ENCODE data around the gene AFF2. TPM values are rescaled to one million over a fixed set of nuclear protein-coding genes. Genes with fewer than 3 reads are reported as not detected.
A peak's percentile ranks its signal among the peaks of the same experiment; 100 is the strongest.

The AFF2 gene
- total RNA-seq, 2 donors from 2014 or later = 0.77 to 1.0 TPM

DNA sequence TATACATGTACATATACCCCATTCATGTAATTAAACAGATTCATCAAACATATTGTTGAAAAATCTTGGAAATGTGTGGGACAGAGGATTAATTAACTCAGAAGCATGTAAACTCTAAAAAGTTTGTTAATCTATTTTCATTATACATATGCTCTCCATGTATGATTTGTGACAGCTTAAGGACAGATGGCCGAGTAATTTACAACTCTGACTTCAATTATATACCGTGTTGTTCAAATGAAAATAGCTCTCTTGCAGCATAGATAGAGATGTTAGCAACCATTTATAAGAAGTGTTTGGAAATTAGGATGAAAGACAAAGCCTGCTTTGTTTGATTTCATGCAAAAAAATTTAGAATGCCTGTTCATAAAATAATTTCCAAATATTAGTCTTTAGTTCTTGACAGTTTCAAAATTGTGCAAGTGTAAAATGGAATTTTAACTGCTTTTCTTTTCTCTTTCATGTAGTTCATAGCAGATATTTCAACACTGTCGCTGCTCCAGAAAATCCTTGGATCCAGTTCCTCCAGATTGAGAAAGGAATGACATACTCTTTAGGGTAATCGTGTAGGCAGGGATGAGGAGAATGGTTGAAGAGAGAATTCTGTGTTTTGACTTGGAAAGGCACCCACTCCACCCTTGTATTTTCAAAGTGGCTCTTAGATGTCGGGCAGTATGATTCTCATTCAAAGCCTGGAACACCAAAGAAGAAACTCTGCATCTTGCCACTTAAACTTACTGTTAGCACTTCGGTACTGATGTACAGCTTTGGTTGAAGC lies 23.1 kb downstream of the AFF2 start:
- no peak for ATAC-seq
- no peak for DNase-seq (ENCODE audit: low spot score in 2 of 2)
- no peaks in the 10 kb centered on the region for H3K9me3 Mint-ChIP-seq
- H3K27ac Mint-ChIP-seq = no peak overlapping the region
- H3K36me3 Mint-ChIP-seq = no peaks in the 10 kb centered on the region

DNA sequence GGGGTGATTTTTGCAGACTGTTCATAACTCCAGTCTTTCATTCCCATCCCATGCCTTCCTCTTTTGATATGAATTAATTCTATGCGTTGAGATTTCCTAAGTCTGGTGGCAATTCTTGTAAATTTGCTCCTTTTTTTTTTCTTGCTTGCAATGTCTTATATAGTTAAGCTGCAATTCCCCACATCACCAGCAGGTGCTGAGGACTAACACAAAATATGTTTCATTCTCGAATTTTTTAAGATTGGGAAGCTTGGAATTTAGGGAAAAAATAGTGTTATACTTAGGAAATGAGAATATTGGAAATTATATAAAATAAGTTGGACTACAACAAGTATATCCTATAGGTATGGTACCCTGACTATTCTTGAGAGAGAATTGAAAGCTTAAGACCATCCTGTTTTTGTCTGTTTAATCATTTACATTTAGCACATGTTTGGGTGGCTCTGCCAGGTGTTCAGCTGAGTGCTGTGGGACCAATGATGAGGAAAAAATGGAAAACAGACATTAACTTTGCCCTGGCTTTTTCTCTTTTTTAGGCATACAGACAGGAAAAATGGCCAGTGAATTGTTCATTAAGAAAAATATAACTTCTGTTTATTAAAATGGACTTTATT lies 30.2 kb downstream of the AFF2 start:
- H3K36me3 Mint-ChIP-seq = no peaks in the 10 kb centered on the region
- ATAC-seq (no peak), DNase-seq (ENCODE audit: low spot score in 2 of 2) (no peak)
- H3K27ac Mint-ChIP-seq = no peak overlapping the region
- H3K9me3 Mint-ChIP-seq = no peaks in the 10 kb centered on the region

DNA sequence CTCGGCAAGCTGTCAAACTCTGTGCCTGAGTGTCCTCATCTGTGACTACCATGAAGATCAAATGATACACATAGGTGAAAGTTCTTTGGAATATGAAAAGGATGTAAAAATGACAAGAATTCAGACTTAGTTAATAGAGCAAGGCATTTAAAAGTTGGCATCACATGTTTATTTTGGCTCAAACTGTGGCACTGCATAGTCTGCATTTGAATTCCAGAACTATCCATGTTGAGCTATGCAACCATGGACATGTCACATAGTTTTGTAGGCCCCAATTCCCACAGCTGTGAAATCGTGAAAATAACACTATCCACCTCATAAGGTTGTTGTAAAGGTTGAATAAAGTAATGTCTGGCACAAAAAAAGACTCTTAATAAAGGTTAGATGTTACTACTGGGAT lies 33.9 kb downstream of the AFF2 start:
- Mint-ChIP-seq H3K36me3 (no peaks in the 10 kb centered on the region), H3K9me3 (no peaks in the 10 kb centered on the region), H3K27ac (no peak overlapping the region)
- DNase-seq (ENCODE audit: low spot score in 2 of 2) (no peak), ATAC-seq (no peak)

DNA sequence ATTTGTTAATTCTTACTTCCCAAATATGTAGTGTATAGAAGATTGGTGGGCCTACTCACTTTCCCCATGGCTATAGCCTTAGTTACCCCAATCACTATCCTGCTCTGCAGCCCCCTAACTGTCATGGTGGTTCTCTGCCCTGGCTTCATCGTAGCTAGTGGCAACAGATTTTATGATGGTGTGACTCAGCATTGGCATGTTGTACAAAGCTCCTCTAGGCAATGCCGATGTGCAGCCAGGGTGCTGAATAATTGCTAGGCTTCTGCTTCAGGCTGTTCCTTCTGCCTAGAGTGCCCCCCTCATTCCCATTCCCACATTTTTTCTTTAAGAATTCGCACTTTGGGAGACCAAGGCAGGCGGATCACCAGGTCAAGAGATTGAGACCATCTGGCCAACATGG lies 35.2 kb downstream of the AFF2 start:
- DNase-seq (ENCODE audit: low spot score in 2 of 2) (no peak), ATAC-seq (no peak)
- H3K27ac Mint-ChIP-seq = no peak overlapping the region
- H3K9me3 Mint-ChIP-seq = no peaks in the 10 kb centered on the region
- no peaks in the 10 kb centered on the region for H3K36me3 Mint-ChIP-seq

DNA sequence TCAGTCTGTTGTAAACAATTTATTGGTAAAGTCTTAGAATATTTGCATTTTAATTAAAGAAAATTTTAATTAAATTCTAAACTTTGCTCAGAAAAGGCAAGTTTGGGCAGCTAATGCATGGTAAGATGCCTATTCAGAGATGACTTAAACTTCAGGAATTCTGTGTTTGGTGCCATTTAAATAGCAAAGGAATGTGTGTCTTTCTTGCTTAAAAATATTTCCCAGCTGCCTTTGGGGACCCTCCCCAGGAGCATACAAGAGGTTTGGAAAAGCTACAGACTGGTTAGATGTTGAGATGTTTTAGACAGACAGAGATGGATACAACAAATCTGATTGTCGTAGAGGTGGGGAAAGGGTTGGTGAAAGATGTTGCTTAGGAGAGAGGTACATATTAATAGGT lies 36.5 kb downstream of the AFF2 start:
- H3K27ac Mint-ChIP-seq = no peak overlapping the region
- ATAC-seq (no peak), DNase-seq (ENCODE audit: low spot score in 2 of 2) (no peak)
- no peaks in the 10 kb centered on the region for H3K36me3 Mint-ChIP-seq
- no peaks in the 10 kb centered on the region for H3K9me3 Mint-ChIP-seq

DNA sequence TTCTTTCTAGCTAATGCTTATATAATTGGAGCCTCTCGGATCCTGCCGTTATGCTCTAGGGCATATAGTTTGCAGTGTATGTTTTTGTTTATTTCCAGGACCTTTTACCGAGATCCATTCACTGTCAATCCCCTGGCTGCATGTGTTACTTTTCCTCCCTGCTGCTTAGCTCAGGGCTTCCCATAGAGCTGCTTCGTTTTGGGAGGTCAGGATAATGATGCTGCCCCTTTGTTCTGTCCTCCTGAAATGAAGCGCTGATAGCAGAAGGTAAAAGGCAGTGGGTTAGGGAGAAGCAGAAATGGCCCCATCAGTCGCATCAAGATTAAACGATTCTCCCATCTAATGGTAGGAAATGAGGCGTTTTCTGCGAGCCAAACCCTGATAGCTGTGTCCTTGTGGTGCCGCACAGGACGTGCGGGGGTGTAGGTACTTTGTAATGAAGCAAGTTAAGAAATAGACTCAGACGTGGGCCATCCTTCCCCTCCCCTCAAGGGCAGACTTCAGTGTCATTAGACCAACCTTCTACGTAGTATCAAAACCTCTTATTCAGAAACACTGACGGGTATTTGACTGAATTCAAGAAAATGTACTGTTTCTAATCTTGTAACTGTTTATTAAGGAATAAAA lies 37.3 kb downstream of the AFF2 start:
- ATAC-seq (no peak), DNase-seq (ENCODE audit: low spot score in 2 of 2) (no peak)
- H3K36me3 Mint-ChIP-seq = no peaks in the 10 kb centered on the region
- H3K9me3 Mint-ChIP-seq = no peaks in the 10 kb centered on the region
- no peak overlapping the region for H3K27ac Mint-ChIP-seq

DNA sequence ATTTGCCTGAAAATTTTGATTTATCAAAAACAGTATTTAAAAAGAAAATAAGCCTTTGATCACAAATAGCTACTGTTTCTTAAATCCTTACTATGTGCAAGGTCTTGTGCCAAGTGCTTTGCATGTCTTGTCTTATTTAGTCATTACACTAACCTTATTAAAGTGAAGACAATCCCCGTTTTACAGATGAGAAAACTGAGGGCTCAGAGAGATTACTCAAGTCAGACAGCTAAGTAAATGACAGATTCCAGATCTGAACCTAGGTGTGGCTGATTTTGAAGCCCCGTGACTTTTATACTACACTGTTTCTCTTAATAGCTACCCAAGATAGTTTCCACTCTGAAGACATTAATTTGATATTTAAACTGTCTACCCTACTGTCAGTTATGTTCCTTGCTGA lies 38.2 kb downstream of the AFF2 start:
- H3K36me3 Mint-ChIP-seq = no peaks in the 10 kb centered on the region
- ATAC-seq = no peak
- DNase-seq (ENCODE audit: low spot score in 2 of 2) = no peak
- no peaks in the 10 kb centered on the region for H3K9me3 Mint-ChIP-seq
- H3K27ac Mint-ChIP-seq = no peak overlapping the region

DNA sequence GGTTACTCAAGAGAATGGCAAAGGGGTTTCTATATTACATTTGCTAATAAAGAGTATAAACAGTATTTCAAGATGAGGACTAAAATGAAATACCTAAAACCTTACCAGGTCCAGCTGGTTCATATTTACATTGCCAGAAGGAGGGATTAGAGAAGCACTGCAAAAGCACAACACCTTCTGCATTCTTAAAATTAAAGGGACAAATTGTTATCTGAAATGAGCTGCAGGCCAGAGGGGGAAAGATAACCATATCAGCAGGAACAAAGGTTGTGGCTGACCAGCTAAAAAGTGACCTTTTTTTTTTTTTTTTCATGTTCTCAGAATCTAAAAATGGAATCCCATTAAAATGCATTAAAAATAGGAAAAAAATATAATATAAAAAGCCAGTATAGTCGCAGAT lies 39.7 kb downstream of the AFF2 start:
- DNase-seq (ENCODE audit: low spot score in 2 of 2) (no peak), ATAC-seq (no peak)
- no peaks in the 10 kb centered on the region for H3K36me3 Mint-ChIP-seq
- H3K27ac Mint-ChIP-seq = no peak overlapping the region
- H3K9me3 Mint-ChIP-seq = no peaks in the 10 kb centered on the region

DNA sequence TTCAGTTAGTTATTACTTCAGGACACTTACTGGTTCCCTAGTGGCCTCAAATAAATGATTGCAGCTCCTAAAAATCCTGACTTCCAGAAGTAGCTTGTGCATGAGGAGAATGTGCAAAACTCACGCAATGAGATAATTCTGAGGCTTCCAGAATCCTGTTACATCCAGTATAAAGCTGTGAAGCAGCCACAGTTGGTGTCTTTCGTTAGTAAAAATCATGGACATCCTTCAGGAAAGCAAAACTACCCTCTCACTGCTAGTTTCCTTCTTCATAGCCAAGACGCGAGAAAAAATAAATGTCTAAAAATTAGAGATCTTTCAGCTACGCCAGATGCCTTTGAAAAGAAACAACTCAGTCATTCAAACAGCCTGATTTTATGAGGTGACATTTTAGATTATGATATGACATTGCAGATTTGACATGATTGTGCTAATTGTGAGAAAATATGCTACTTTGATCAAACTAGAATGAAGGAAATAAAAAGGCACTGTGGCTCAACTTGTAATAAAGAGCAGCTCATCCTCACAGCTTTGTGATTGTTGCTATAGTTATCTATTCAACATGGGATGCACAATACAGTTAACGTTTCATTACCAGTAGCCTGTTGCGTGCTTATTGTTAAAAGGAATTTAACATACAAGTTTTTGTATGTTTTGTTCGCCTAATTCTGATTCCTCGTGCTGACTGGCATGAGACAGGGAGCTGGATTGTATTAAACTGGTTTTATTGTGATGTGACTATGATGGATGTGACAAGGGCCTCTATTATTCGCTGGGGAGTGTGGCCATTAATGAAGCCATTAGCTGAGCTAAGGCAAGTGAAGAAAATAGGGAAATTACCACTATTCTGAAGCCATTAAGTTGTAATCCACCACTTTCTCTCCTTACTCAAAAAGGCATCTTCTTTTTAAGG lies 40.5 kb downstream of the AFF2 start:
- DNase-seq (ENCODE audit: low spot score in 2 of 2) = no peak
- no peaks in the 10 kb centered on the region for H3K9me3 Mint-ChIP-seq
- no peak for ATAC-seq
- H3K27ac Mint-ChIP-seq = peak overlapping the region in 1 of 2 donors; percentile 22
- no peaks in the 10 kb centered on the region for H3K36me3 Mint-ChIP-seq

DNA sequence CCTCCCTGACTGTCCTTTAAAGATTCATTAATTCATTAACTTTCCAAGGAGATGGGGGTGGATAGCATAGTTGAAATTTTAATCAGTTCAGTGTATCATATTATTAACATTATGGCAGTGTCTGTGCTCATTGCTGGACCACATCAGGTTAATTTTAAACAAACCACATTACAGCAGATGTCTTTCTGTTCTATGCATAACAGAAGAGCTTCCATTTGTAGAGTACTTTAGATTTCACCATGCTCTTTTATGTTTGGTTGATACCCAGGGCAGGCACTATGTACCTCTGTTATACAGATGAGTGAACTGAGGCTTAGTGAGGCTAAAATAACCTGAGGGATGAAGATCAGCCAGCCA lies 41.1 kb downstream of the AFF2 start:
- Mint-ChIP-seq H3K36me3 (no peaks in the 10 kb centered on the region), H3K9me3 (no peaks in the 10 kb centered on the region), H3K27ac (no peak overlapping the region)
- ATAC-seq (no peak), DNase-seq (ENCODE audit: low spot score in 2 of 2) (no peak)

DNA sequence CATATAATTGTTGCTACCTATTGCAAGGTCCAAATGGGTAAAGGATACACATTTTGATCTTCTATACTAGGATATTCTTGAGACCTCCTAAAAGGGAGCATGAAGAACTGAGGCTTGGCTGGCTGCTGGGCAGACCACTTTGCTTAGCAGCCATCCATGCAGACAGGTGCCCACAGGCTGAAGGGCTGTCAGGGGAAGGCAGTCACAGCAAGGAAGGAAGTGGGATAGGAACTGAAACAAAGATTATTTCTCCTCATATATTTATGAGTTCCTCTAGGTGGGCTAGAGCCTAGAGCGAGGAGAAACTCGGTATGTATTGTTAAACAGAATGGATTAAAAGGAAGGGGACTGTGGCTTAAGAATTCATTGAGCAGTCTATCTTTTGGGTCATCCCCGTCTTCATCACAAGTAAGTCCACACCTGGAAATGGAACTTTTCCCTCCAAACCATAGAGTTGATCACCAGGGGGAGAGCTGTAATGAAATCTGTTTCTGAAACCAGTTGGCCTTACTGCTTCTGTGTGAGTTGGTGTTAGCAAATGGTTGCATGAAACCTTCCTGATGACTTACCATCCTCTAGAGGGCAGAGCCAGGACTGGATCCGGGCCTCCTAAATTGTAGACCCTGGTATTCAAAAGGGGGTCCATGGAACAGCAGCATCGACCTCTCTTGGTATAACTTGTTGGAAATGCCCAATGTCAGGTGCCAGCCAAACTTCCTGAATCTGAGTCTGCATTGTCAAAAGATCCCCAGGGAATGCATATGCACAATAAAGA lies 42.3 kb downstream of the AFF2 start:
- DNase-seq (ENCODE audit: low spot score in 2 of 2) = no peak
- H3K27ac Mint-ChIP-seq = no peak overlapping the region
- no peaks in the 10 kb centered on the region for H3K36me3 Mint-ChIP-seq
- ATAC-seq = no peak
- no peaks in the 10 kb centered on the region for H3K9me3 Mint-ChIP-seq

DNA sequence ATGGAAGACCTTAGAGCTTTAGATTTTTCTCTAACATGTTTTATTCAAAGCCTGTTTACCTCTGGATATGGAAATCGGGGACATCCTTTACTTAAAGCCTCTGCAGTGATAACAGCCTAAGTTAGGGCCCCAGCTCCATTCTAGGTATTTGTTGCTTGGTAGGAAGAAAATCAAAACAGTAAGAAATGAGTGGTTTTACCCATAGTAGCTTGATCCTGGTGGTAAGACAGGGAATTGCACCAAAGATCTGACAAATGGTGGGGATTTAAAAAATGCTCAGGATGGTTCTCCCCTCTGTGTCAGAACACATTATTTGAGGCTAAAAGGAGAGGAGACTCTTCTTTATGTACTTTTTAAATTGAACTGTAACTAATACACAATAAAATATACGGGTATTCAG lies 52.4 kb downstream of the AFF2 start:
- Mint-ChIP-seq H3K36me3 (no peaks in the 10 kb centered on the region), H3K27ac (no peak overlapping the region)
- no peak for ATAC-seq

DNA sequence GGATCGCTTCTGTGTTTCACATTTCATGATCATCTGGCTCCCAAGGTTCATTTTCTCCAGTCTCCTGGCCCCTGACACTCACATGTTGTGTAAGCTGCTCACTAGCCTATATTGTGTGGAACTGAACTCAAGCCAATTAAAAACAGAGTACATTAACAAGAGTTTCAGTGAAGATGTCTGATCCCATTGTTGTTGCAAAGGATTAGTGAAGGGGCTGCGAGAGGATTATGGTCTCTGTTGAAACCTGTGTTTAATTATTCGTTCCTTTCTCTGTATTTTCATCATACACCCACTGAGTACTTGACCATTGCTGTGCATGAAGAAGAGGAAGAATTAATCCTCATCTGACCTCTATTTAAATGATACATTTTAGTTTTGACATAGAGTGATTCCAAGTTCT lies 54.7 kb downstream of the AFF2 start:
- DNase-seq (ENCODE audit: low spot score in 2 of 2) (no peak), ATAC-seq (no peak)
- Mint-ChIP-seq H3K9me3 (no peaks in the 10 kb centered on the region), H3K27ac (no peak overlapping the region), H3K36me3 (no peaks in the 10 kb centered on the region)

More for the DNA sequence above, 52.4 kb downstream of the AFF2 start:
- no peaks in the 10 kb centered on the region for H3K9me3 Mint-ChIP-seq
- DNase-seq (ENCODE audit: low spot score in 2 of 2) = peak in 1 of 2 donors; percentile 2

DNA sequence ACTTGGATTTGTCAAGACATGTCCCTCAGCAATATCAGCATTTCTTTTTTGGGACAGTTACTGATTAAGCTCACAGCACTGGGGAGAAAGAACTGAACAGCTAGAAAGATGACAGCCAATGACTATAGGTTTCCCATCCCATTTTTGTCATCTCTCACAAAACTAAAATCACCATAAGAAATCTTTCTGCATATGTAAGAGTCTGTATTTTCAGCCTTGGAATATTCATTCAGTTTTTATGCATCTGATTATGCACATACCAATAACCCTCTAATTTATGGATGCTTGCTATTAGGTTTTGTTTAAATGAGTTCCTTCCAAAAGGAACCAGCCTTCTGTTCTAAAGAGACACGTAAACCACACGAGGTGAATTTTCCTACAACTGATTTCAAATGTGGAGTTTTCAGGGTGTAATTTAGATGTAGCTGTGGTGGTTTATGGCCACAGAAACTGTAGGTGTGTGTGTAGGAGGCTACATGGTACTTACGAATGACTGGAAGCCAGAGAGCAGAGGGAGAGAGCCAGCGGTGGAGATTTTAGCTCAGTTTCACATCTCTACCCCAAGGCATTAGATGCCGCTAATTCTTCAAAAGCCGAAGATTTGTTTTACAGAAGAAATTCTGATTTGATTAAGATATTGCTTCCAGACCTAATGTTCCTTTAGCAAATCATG lies 55.3 kb downstream of the AFF2 start:
- no peaks in the 10 kb centered on the region for H3K9me3 Mint-ChIP-seq
- no peaks in the 10 kb centered on the region for H3K36me3 Mint-ChIP-seq
- H3K27ac Mint-ChIP-seq = no peak overlapping the region
- no peak for DNase-seq (ENCODE audit: low spot score in 2 of 2)
- no peak for ATAC-seq

DNA sequence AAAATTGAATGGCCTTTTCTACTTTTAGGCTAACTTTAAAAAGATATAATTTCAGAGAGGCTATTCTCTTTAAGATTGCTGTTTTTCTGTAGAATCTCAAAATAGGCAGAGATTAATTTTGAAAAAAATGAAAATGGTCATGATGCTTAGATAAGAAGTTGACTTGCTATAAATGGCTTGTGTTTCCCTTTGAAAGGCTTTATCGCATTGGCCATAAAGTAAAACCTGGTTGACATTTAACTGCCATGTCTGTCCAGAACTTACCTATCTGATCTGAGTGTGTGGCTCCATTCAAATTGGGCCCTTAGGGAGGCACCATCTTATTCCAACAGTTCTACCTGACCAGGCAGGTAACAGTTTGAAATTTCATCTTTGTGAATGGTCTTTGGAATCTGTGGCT lies 56.1 kb downstream of the AFF2 start:
- Mint-ChIP-seq H3K27ac (no peak overlapping the region), H3K9me3 (no peaks in the 10 kb centered on the region), H3K36me3 (no peaks in the 10 kb centered on the region)
- ATAC-seq (no peak), DNase-seq (ENCODE audit: low spot score in 2 of 2) (no peak)

DNA sequence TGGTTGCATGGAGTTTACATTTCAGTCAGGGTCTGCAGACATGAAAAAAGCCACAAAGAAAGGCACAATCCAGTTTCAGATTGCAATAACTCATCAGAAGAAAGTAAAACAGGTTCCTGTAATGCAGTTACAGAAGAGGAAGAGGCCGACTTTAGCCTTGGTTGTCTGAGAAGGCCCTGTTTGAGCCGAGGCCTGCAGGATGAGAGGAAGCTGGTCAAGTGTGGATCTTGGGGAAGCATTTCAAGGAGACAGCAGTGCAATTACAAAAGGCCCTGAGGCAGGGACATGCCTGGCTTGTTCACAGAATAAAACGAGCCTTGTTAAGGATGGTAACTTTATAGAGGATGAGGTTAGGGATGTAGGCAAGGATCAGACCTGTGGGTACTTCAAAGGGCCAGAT lies 62.4 kb downstream of the AFF2 start:
- no peak for ATAC-seq
- H3K27ac Mint-ChIP-seq = no peak overlapping the region

More for the DNA sequence above, 62.4 kb downstream of the AFF2 start:
- no peaks in the 10 kb centered on the region for H3K9me3 Mint-ChIP-seq
- DNase-seq (ENCODE audit: low spot score in 2 of 2) = no peak
- H3K36me3 Mint-ChIP-seq = no peaks in the 10 kb centered on the region
